ENCODE measurements around the gene CLSTN2. TPM values are rescaled to one million over a fixed set of nuclear protein-coding genes. Genes with fewer than 3 reads are reported as not detected.

Gene CLSTN2
- total RNA-seq, 1 experiment from 2014 or later: not detected

GRCh38 chr3:140188285-140188684 is 253.3 kb downstream of the CLSTN2 start:
- DNase-seq: no peak
- Histone ChIP-seq H3K9me3 (ENCODE audit: insufficient read depth, low read depth) (no peaks in the 10 kb centered on the region), H2AFZ (no peak overlapping the region), H3K9me2 (ENCODE audit: insufficient read depth) (0 out of 2 replicates have a peak, but pooled peaks cover 4% of the 10 kb centered on the region), H3K27ac (no peak overlapping the region), H3K79me2 (ENCODE audit: low read depth) (no peaks in the 10 kb centered on the region), H3K4me2 (no peak overlapping the region), H4K20me1 (ENCODE audit: insufficient read depth) (no peaks in the 10 kb centered on the region), H3F3A (ENCODE audit: insufficient read depth, low read depth) (no peaks in the 10 kb centered on the region), H3K4me3 (no peak overlapping the region), H3K36me3 (ENCODE audit: low read depth) (no peaks in the 10 kb centered on the region), H3K4me1 (replicated peaks; ENCODE audit: insufficient read depth) (no peaks in the 10 kb centered on the region), H3K27me3 (ENCODE audit: insufficient read depth, low read depth) (no peaks in the 10 kb centered on the region)
- CTCF ChIA-PET: no interaction called here
- POLR2A ChIA-PET (ENCODE audit: unreplicated experiment): no interaction called here
- intact Hi-C loops (cut with micrococcal nuclease; ENCODE audit: unreplicated experiment): no loop called here
- no TSS peak for BruUV-seq (replicated peaks)
- TF ChIP-seq CTCF (conservative IDR thresholded peaks at IDR 0.05) (no peak), EZH2 (IDR thresholded peaks at IDR 0.05; ENCODE audit: low read depth) (no peak)

GRCh38 chr3:140189267-140189666 is 254.3 kb downstream of the CLSTN2 start:
- H3K4me2 ChIP-seq: no peak overlapping the region
- H4K20me1 ChIP-seq (ENCODE audit: insufficient read depth): no peaks in the 10 kb centered on the region
- H3K9me2 ChIP-seq (ENCODE audit: insufficient read depth): 0 out of 2 replicates have a peak, but pooled peaks cover 4% of the 10 kb centered on the region
- H3K36me3 ChIP-seq (ENCODE audit: low read depth): no peaks in the 10 kb centered on the region
- H3K27ac ChIP-seq: no peak overlapping the region
- no peak overlapping the region for H2AFZ ChIP-seq
- intact Hi-C loops (cut with micrococcal nuclease; ENCODE audit: unreplicated experiment): no loop called here
- H3K27me3 ChIP-seq (ENCODE audit: insufficient read depth, low read depth): no peaks in the 10 kb centered on the region
- no peaks in the 10 kb centered on the region for H3F3A ChIP-seq (ENCODE audit: insufficient read depth, low read depth)
- ChIA-PET CTCF (no interaction called here), POLR2A (ENCODE audit: unreplicated experiment) (no interaction called here)
- no peak for DNase-seq
- no TSS peak for BruUV-seq (replicated peaks)
- no peak overlapping the region for H3K4me3 ChIP-seq
- H3K79me2 ChIP-seq (ENCODE audit: low read depth): no peaks in the 10 kb centered on the region
- TF ChIP-seq EZH2 (IDR thresholded peaks at IDR 0.05; ENCODE audit: low read depth) (no peak), CTCF (conservative IDR thresholded peaks at IDR 0.05) (no peak)
- H3K9me3 ChIP-seq (ENCODE audit: insufficient read depth, low read depth): no peaks in the 10 kb centered on the region
- no peaks in the 10 kb centered on the region for H3K4me1 ChIP-seq (replicated peaks; ENCODE audit: insufficient read depth)

- H3K27ac ChIP-seq: no peak overlapping the region
- BruUV-seq (replicated peaks): no TSS peak
- no peak overlapping the region for H3K4me3 ChIP-seq
- H3F3A ChIP-seq (ENCODE audit: insufficient read depth, low read depth): no peaks in the 10 kb centered on the region
- no peaks in the 10 kb centered on the region for H3K4me1 ChIP-seq (replicated peaks; ENCODE audit: insufficient read depth)
- 0 out of 2 replicates have a peak, but pooled peaks cover 4% of the 10 kb centered on the region for H3K9me2 ChIP-seq (ENCODE audit: insufficient read depth)
- no peak overlapping the region for H3K4me2 ChIP-seq
- intact Hi-C loops (cut with micrococcal nuclease; ENCODE audit: unreplicated experiment): no loop called here
- TF ChIP-seq EZH2 (IDR thresholded peaks at IDR 0.05; ENCODE audit: low read depth) (no peak), CTCF (conservative IDR thresholded peaks at IDR 0.05) (no peak)
- no peaks in the 10 kb centered on the region for H3K36me3 ChIP-seq (ENCODE audit: low read depth)
- no peak for DNase-seq
- H3K79me2 ChIP-seq (ENCODE audit: low read depth): no peaks in the 10 kb centered on the region
- ChIA-PET POLR2A (ENCODE audit: unreplicated experiment) (no interaction called here), CTCF (interaction anchor here (0.6 kb wide), 1 partner anchor 125 kb away, joined by 9 read pairs; no protein-coding TSS in a partner anchor)
- no peaks in the 10 kb centered on the region for H3K9me3 ChIP-seq (ENCODE audit: insufficient read depth, low read depth)
- H2AFZ ChIP-seq: no peak overlapping the region
- H4K20me1 ChIP-seq (ENCODE audit: insufficient read depth): no peaks in the 10 kb centered on the region
- no peaks in the 10 kb centered on the region for H3K27me3 ChIP-seq (ENCODE audit: insufficient read depth, low read depth)
Measured at GRCh38 chr3:140189976-140190375, 255.0 kb downstream of the CLSTN2 start.

Data from PC-9 (cell line).